B cell (primary cell): ENCODE data around the gene WTIP. TPM values are rescaled to one million over a fixed set of nuclear protein-coding genes. Genes with fewer than 3 reads are reported as not detected.

Experiments
- ATAC-seq: fragments of 200-7000 bp; cut with Tn5 transposase; one replicate; pipeline ENCODE4 v1.10.0; 2021; ENCODE audit warnings: low read depth, mild to moderate bottlenecking, moderate number of reproducible peaks, moderate library complexity
- CTCF ChIA-PET: fragments of 350-600 bp; sonication (Branson Sonifier 250); formaldehyde crosslinking; loops from one replicate; lab custom pipeline; 2021; ENCODE audit warnings: antibody characterized with exemption, inconsistent platforms; lab: Charles Lee
- POLR2A ChIA-PET: fragments of 350-600 bp; sonication (Branson Sonifier 250); formaldehyde crosslinking; loops from one replicate; lab custom pipeline; 2021; ENCODE audit warnings: antibody characterized with exemption; lab: Charles Lee
- DNase-seq: peaks from one replicate; pipeline ENCODE4 v3.0.0; 2013
- H2AFZ ChIP-seq: 2 replicates; pipeline ENCODE4 v1.6.1; 2012; ENCODE audit warnings: mild to moderate bottlenecking, low read depth, low read length; ENCODE audit not compliant: insufficient read depth, poor library complexity, severe bottlenecking
- H3K27ac ChIP-seq, 2 donors: 1 replicate in 1 of 2; 2 replicates in 1 of 2; pipeline ENCODE4 v1.5.1; 2012 to 2013; ENCODE audit warnings: low read length in 2 of 2, mild to moderate bottlenecking in 2 of 2, moderate library complexity in 1 of 2
- H3K27me3 ChIP-seq, 4 experiments: fragments of 200-600 bp in 1 of 4; sonication (generic) in 1 of 4; replicated peaks in 1 of 4; 1 replicate in 2 of 4; 2 replicates in 2 of 4; pipeline versions ENCODE4 v1.6.1 to v1.7.0; 2013 to 2016; ENCODE audit warnings: low read length in 3 of 4, mild to moderate bottlenecking in 2 of 4, mixed read lengths in 1 of 4, moderate library complexity in 1 of 4; ENCODE audit not compliant: insufficient read depth in 4 of 4, control insufficient read depth in 3 of 4; ENCODE audit errors: control extremely low read depth in 1 of 4
- H3K36me3 ChIP-seq, 2 experiments: replicated peaks in 1 of 2; 1 replicate in 1 of 2; 2 replicates in 1 of 2; pipeline versions ENCODE4 v1.6.1 to v1.7.1; 2013; ENCODE audit warnings: low read length in 1 of 2; ENCODE audit not compliant: insufficient read depth in 2 of 2, control insufficient read depth in 1 of 2; ENCODE audit errors: control extremely low read depth in 1 of 2, extremely low read depth in 1 of 2
- H3K4me1 ChIP-seq, 2 donors: fragments of 200-600 bp in 1 of 2; sonication (generic) in 1 of 2; 1 replicate in 1 of 2; 2 replicates in 1 of 2; pipeline versions ENCODE4 v1.5.1 to v1.6.1; 2013 to 2017; ENCODE audit warnings: low read length in 2 of 2; ENCODE audit not compliant: control insufficient read depth in 2 of 2, insufficient read depth in 2 of 2
- H3K4me2 ChIP-seq: replicated peaks from 2 replicates; pipeline ENCODE3; 2012; ENCODE audit warnings: mild to moderate bottlenecking, low read depth, low read length; ENCODE audit not compliant: poor library complexity, severe bottlenecking
- H3K4me3 ChIP-seq, 5 experiments: fragments of 200-600 bp in 1 of 5; sonication (generic) in 1 of 5; 1 replicate in 3 of 5; 2 replicates in 2 of 5; pipeline versions ENCODE4 v1.5.1 to v1.7.0; 2011 to 2016; ENCODE audit warnings: low read length in 4 of 5, mild to moderate bottlenecking in 4 of 5, low read depth in 2 of 5, control low read depth in 1 of 5, moderate library complexity in 1 of 5; ENCODE audit not compliant: insufficient read depth in 1 of 5; ENCODE audit errors: control extremely low read depth in 1 of 5, extremely low read depth in 1 of 5
- H3K79me2 ChIP-seq: fragments of 200-600 bp; sonication (generic); one replicate; pipeline ENCODE4 v1.6.0; 2016; ENCODE audit warnings: low read length; ENCODE audit not compliant: control insufficient read depth, insufficient read depth
- H3K9ac ChIP-seq: fragments of 200-600 bp; sonication (generic); 2 replicates; pipeline ENCODE4 v1.6.1; 2017; ENCODE audit warnings: mild to moderate bottlenecking, low read length, moderate library complexity
- H3K9me3 ChIP-seq, 3 donors: one replicate each; pipeline versions ENCODE4 v1.6.1 to v1.7.1; 2013; ENCODE audit warnings: low read length in 2 of 3; ENCODE audit not compliant: control insufficient read depth in 2 of 3, insufficient read depth in 1 of 3; ENCODE audit errors: control extremely low read depth in 1 of 3
- H4K20me1 ChIP-seq: 2 replicates; pipeline ENCODE4 v1.6.0; 2012; ENCODE audit warnings: mild to moderate bottlenecking, low read length; ENCODE audit not compliant: insufficient read depth, control insufficient read depth, poor library complexity, severe bottlenecking
- H3K27ac Mint-ChIP-seq: one replicate; pipeline ENCODE4 v1.8.0; 2021; ENCODE audit warnings: mixed read lengths
- H3K27me3 Mint-ChIP-seq: one replicate; pipeline ENCODE4 v1.8.0; 2021; ENCODE audit warnings: mixed read lengths
- H3K4me1 Mint-ChIP-seq: one replicate; pipeline ENCODE4 v1.8.0; 2021; ENCODE audit warnings: mixed read lengths
- H3K4me3 Mint-ChIP-seq: one replicate; pipeline ENCODE4 v1.8.0; 2021; ENCODE audit warnings: mixed read lengths
- H3K9me3 Mint-ChIP-seq: one replicate; pipeline ENCODE4 v1.8.0; 2022; ENCODE audit warnings: mixed read lengths; ENCODE audit not compliant: insufficient read depth
- EZH2 ChIP-seq: IDR thresholded peaks from 2 replicates; pipeline ENCODE4 v1.6.1; 2012; ENCODE audit warnings: borderline replicate concordance, low read depth, mild to moderate bottlenecking, moderate library complexity, low read length; ENCODE audit not compliant: insufficient read depth, poor library complexity, severe bottlenecking
- WGBS: methylation state at CpG from one replicate; pipeline ENCODE4 v1.1.5; 2013; ENCODE audit warnings: missing lambda C conversion rate; ENCODE audit not compliant: insufficient coverage; 5-methylcytosine and 5-hydroxymethylcytosine counted together
- intact Hi-C: fragments of 100-400 bp; cut with micrococcal nuclease; formaldehyde crosslinking; loops from one replicate; pipeline ENCODE4 v1.10.0; 2022
- polyA plus RNA-seq: library from polyadenylated mRNA; depleted of rRNA; stranded (reverse); fragments of >200 nt; gene quantifications from 2 replicates; pipeline ENCODE4 v1.2.3, GENCODE V29; 2012
- total RNA-seq, 2 donors: library from RNA; stranded (reverse); fragments of 120-200 nt in 1 of 2; gene quantifications; 1 replicate in 1 of 2; 2 replicates in 1 of 2; pipeline versions ENCODE4 v1.2.3 to v1.2.4, GENCODE V29; 2013 to 2022
- TF ChIP-seq, protein P1 (sequence below): fragments of 200-600 bp; IDR thresholded peaks from one replicate; pipeline ENCODE4 v1.8.0; 2022; ENCODE audit warnings: antibody characterized with exemption, mild to moderate bottlenecking

WTIP gene
- total and polyA plus RNA-seq, 2 donors (not counting 1 experiment from before 2014, with no cell fraction given) = 0.18 to 0.30 TPM

DNA sequence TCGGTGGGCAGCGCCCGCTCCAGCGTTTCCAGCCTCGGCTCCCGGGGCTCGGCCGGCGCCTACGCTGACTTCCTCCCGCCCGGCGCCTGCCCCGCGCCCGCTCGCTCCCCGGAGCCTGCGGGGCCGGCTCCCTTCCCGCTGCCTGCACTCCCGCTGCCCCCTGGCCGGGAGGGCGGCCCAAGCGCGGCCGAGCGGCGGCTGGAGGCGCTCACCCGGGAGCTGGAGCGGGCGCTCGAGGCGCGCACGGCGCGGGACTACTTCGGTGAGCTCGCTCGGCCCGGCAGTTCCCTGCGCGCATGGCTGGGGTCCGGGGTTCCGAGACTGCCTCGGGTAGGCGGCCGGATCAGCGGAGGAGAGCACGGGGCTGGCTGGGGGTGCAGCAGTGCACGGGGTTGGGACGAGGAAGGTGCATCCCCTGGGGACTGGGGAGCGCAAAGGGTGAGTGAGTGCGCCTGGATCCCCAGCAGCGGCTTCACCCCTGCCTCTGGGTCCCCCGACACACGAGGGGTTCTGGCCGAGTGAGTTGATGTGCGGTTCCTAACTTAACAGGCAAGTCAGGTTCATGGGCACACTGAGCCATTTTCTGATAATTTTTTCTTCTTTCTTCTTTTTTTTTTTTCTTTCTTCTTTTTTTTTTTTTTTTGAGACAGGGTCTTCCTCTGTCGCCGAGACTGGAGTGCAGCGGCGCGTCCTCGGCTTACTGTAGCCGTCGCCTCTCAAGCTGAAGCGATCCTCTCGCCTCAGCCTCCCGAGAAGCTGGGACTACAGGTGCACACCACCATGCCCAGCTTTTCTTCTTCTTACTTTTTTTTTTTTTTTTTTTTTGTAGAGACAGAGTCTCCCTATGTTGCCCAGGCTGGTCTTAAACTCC is 1.1 kb downstream of the WTIP start:
- H3K27me3 ChIP-seq = peaks cover 0 to 31% (median 8%) of the 10 kb centered on the region in 4 experiments
- H3K79me2 ChIP-seq = no peaks in the 10 kb centered on the region
- H4K20me1 ChIP-seq = no peaks in the 10 kb centered on the region
- no peaks in the 10 kb centered on the region for H3K9me3 Mint-ChIP-seq
- ChIA-PET CTCF (no interaction called here), POLR2A (no interaction called here)
- H3K27ac Mint-ChIP-seq = no peak overlapping the region
- no peaks in the 10 kb centered on the region for H3K36me3 ChIP-seq
- H3K4me1 ChIP-seq = peaks cover 0 to 3% of the 10 kb centered on the region in 2 donors
- H3K4me3 ChIP-seq = no peak overlapping the region
- no peak overlapping the region for H2AFZ ChIP-seq
- H3K4me3 Mint-ChIP-seq = peak overlapping the region; percentile 56
- H3K4me2 ChIP-seq = peak overlapping the region; percentile 51
- no peak for ATAC-seq
- no peak overlapping the region for H3K9ac ChIP-seq
- peak; percentile 30 for DNase-seq
- peaks cover 6% of the 10 kb centered on the region for H3K4me1 Mint-ChIP-seq
- no peak for TF ChIP-seq EZH2
- TF ChIP-seq, protein P1, sequence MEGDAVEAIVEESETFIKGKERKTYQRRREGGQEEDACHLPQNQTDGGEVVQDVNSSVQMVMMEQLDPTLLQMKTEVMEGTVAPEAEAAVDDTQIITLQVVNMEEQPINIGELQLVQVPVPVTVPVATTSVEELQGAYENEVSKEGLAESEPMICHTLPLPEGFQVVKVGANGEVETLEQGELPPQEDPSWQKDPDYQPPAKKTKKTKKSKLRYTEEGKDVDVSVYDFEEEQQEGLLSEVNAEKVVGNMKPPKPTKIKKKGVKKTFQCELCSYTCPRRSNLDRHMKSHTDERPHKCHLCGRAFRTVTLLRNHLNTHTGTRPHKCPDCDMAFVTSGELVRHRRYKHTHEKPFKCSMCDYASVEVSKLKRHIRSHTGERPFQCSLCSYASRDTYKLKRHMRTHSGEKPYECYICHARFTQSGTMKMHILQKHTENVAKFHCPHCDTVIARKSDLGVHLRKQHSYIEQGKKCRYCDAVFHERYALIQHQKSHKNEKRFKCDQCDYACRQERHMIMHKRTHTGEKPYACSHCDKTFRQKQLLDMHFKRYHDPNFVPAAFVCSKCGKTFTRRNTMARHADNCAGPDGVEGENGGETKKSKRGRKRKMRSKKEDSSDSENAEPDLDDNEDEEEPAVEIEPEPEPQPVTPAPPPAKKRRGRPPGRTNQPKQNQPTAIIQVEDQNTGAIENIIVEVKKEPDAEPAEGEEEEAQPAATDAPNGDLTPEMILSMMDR = no peak
- H3K9me3 ChIP-seq = peaks cover 0 to 4% (median 0%) of the 10 kb centered on the region in 3 donors
- intact Hi-C loops = no loop called here
- H3K27ac ChIP-seq = no peak overlapping the region
- WGBS = 5% methylated on average over 57 of the region's 72 CpGs
- H3K27me3 Mint-ChIP-seq = peaks cover 49% of the 10 kb centered on the region

DNA sequence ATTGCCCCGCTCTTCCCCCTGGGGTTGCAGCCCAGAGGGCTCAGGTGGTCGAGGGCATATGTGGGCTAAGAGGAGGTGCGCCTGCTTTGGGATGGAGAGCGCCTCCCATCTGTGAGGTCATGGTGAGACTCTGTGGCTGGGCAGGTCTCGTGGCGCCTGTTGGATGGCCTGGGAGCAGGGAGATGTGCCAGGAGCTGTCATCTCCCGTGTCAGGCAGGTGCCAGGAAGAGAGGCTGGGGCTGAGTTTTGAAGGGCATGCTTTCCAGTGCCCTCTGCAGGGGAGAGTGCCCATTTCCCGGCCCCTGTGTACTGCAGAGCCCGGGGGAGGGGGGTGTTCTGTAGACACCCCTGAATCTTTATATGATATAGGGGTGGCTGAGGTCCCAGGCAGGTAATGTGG is 2.8 kb downstream of the WTIP start:
- Mint-ChIP-seq H3K4me1 (peaks cover 6% of the 10 kb centered on the region), H3K27me3 (peaks cover 43% of the 10 kb centered on the region), H3K9me3 (no peaks in the 10 kb centered on the region)

More for the DNA sequence above, 2.8 kb downstream of the WTIP start:
- no peak for TF ChIP-seq EZH2
- TF ChIP-seq, protein P1 = no peak
- peaks cover 0 to 31% (median 8%) of the 10 kb centered on the region in 4 experiments for H3K27me3 ChIP-seq
- H3K79me2 ChIP-seq = no peaks in the 10 kb centered on the region
- no peaks in the 10 kb centered on the region for H4K20me1 ChIP-seq
- H3K9ac ChIP-seq = no peak overlapping the region
- DNase-seq = no peak
- intact Hi-C loops = no loop called here
- CTCF ChIA-PET = interaction anchor here (1.0 kb wide), 1 partner anchor 12 kb away, joined by 3 read pairs; no protein-coding TSS in a partner anchor
- ATAC-seq = no peak
- no peaks in the 10 kb centered on the region for H3K36me3 ChIP-seq
- H3K4me1 ChIP-seq = peaks cover 0 to 3% of the 10 kb centered on the region in 2 donors
- Mint-ChIP-seq H3K4me3 (no peak overlapping the region), H3K27ac (no peak overlapping the region)
- no peak overlapping the region for H3K4me2 ChIP-seq
- H2AFZ ChIP-seq = no peak overlapping the region
- WGBS = 79% methylated on average over 9 of the region's 9 CpGs
- H3K4me3 ChIP-seq = no peak overlapping the region
- H3K9me3 ChIP-seq = peaks cover 0 to 4% (median 0%) of the 10 kb centered on the region in 3 donors
- no peak overlapping the region for H3K27ac ChIP-seq
- POLR2A ChIA-PET = no interaction called here
